ENCODE results near the gene EFCAB10. TPM values are rescaled to one million over a fixed set of nuclear protein-coding genes. Genes with fewer than 3 reads are reported as not detected.

The EFCAB10 gene
- polyA plus RNA-seq, 1 of the 3 experiments (the other 2 are of a cell fraction) = 0.51 TPM

GRCh38 chr7:105611856-105612775 is 30.8 kb upstream of the EFCAB10 start:
- no peaks in the 10 kb centered on the region for H3K9me3 ChIP-seq
- ChIA-PET POLR2A (no interaction called here), CTCF (interaction anchor here (1.3 to 1.9 kb wide), 2 partner anchors 14 to 23 kb away, joined by 3 to 8 read pairs; no protein-coding TSS in a partner anchor)
- H3K36me3 ChIP-seq (replicated peaks in 1 of 2; ENCODE audit: control insufficient read depth in 1 of 2, insufficient read depth in 2 of 2, low read length in 1 of 2) = peaks cover 3 to 11% of the 10 kb centered on the region in 2 experiments
- no peak overlapping the region for H3K27ac ChIP-seq (ENCODE audit: low read depth in 2 of 2, low read length in 1 of 2)
- no peaks in the 10 kb centered on the region for H3F3A ChIP-seq (replicated peaks; ENCODE audit: insufficient read depth)
- no peak for DNase-seq
- no peaks in the 10 kb centered on the region for H3K9me2 ChIP-seq
- no peaks in the 10 kb centered on the region for H4K20me1 ChIP-seq (ENCODE audit: insufficient read depth)
- H3K27me3 ChIP-seq (ENCODE audit: insufficient read depth) = no peaks in the 10 kb centered on the region
- no peak overlapping the region for H2AFZ ChIP-seq (ENCODE audit: low read depth)
- no peak for TF ChIP-seq RXRA (IDR thresholded peaks at IDR 0.05; ENCODE audit: borderline replicate concordance, low read depth)
- TF ChIP-seq MXI1 (IDR thresholded peaks at IDR 0.05; ENCODE audit: low read depth, low read length) = no peak
- no peak for TF ChIP-seq MEF2A (IDR thresholded peaks at IDR 0.05; ENCODE audit: borderline replicate concordance, low read depth)
- TF ChIP-seq TCF12 (IDR thresholded peaks at IDR 0.05) = no peak
- TF ChIP-seq GATA2 (CRISPR knock-in tag; IDR thresholded peaks at IDR 0.05) = no peak
- no peak for TF ChIP-seq RFX5 (IDR thresholded peaks at IDR 0.05; ENCODE audit: low read length)
- TF ChIP-seq MAX (IDR thresholded peaks at IDR 0.05; ENCODE audit: low read depth) = no peak
- no peak for TF ChIP-seq ZBTB33 (IDR thresholded peaks at IDR 0.05; ENCODE audit: borderline replicate concordance, low read depth)
- TF ChIP-seq YY1 (IDR thresholded peaks at IDR 0.05; ENCODE audit: low read depth) = no peak
- no peak for TF ChIP-seq USF2 (IDR thresholded peaks at IDR 0.05; ENCODE audit: borderline replicate concordance, low read depth, low read length)
- TF ChIP-seq EP300 (IDR thresholded peaks at IDR 0.05; ENCODE audit: borderline replicate concordance in 1 of 2, low read depth in 1 of 2, low read length in 1 of 2) = no peak
- no peak for TF ChIP-seq NRF1 (IDR thresholded peaks at IDR 0.05; ENCODE audit: low read depth, low read length)
- TF ChIP-seq SIN3A (IDR thresholded peaks at IDR 0.05; ENCODE audit: borderline replicate concordance, low read depth, low read length) = no peak
- no peak for TF ChIP-seq IRF3 (IDR thresholded peaks at IDR 0.05; ENCODE audit: low read depth, low read length)
- TF ChIP-seq EZH2phosphoT487 (IDR thresholded peaks at IDR 0.05; ENCODE audit: borderline replicate concordance, low read depth) = no peak
- no peak for TF ChIP-seq PBX3 (IDR thresholded peaks at IDR 0.05)
- no peaks in the 10 kb centered on the region for H3K79me2 ChIP-seq (ENCODE audit: insufficient read depth)
- WGBS (ENCODE audit: low lambda C conversion rate) = 88% methylated on average over 10 of the region's 16 CpGs
- H3K4me1 ChIP-seq (ENCODE audit: control insufficient read depth in 1 of 2, insufficient read depth in 2 of 2, low read depth in 1 of 2, low read length in 1 of 2) = peaks cover 0 to 5% of the 10 kb centered on the region in 2 experiments; a peak in 1 of 4 replicates
- no peak overlapping the region for H3K4me2 ChIP-seq
- H3K9ac ChIP-seq = no peak overlapping the region
- H3K4me3 ChIP-seq (ENCODE audit: low read depth in 2 of 2, low read length in 1 of 2) = no peak overlapping the region

Measured in SK-N-SH (cell line).